Common myeloid progenitor, CD34-positive (primary cell): ENCODE data around the gene TAS2R60.

Experiments
- CTCF ChIA-PET: fragments of 350-600 bp; sonication (Branson Sonifier 250); formaldehyde crosslinking; loops from one replicate; lab custom pipeline; 2021; ENCODE audit warnings: antibody characterized with exemption; lab: Charles Lee
- POLR2A ChIA-PET: fragments of 350-600 bp; sonication (Branson Sonifier 250); formaldehyde crosslinking; loops from one replicate; lab custom pipeline; 2021; ENCODE audit warnings: antibody characterized with exemption; lab: Charles Lee
- DNase-seq, 3 donors: peaks; one replicate each; pipeline versions ENCODE4 v3.0.0 to v3.0.0-alpha.2; 2013
- H3K27ac ChIP-seq, 2 experiments: 1 replicate in 1 of 2; 2 replicates in 1 of 2; pipeline ENCODE4 v1.7.0; 2013; ENCODE audit warnings: inconsistent platforms in 2 of 2, low read length in 2 of 2, mild to moderate bottlenecking in 2 of 2, low read depth in 1 of 2, moderate library complexity in 1 of 2; ENCODE audit not compliant: severe bottlenecking in 2 of 2, insufficient read depth in 1 of 2, poor library complexity in 1 of 2
- H3K27me3 ChIP-seq, 5 experiments: replicated peaks in 2 of 5; 1 replicate in 3 of 5; 2 replicates in 2 of 5; pipeline versions ENCODE4 v1.6.1 to v1.7.0; 2013; ENCODE audit warnings: low read length in 4 of 5, mild to moderate bottlenecking in 2 of 5, moderate library complexity in 2 of 5, inconsistent platforms in 1 of 5; ENCODE audit not compliant: insufficient read depth in 5 of 5, control insufficient read depth in 4 of 5
- H3K36me3 ChIP-seq, 4 experiments: 1 replicate in 2 of 4; 2 replicates in 2 of 4; pipeline versions ENCODE4 v1.6.1 to v1.7.0; 2013; ENCODE audit warnings: low read length in 3 of 4, control low read depth in 1 of 4, mild to moderate bottlenecking in 1 of 4; ENCODE audit not compliant: control insufficient read depth in 4 of 4, insufficient read depth in 4 of 4
- H3K4me1 ChIP-seq, 4 experiments: 1 replicate in 3 of 4; 2 replicates in 1 of 4; pipeline versions ENCODE4 v1.6.1 to v1.7.1; 2013; ENCODE audit warnings: low read length in 3 of 4, mild to moderate bottlenecking in 3 of 4, control low read depth in 1 of 4, inconsistent platforms in 1 of 4, moderate library complexity in 1 of 4; ENCODE audit not compliant: control insufficient read depth in 4 of 4, insufficient read depth in 4 of 4; ENCODE audit errors: control extremely low read depth in 1 of 4
- H3K4me3 ChIP-seq, 7 experiments: 1 replicate in 4 of 7; 2 replicates in 3 of 7; pipeline versions ENCODE4 v1.5.1 to v1.7.0; 2013; ENCODE audit warnings: mild to moderate bottlenecking in 7 of 7, low read length in 6 of 7, moderate library complexity in 6 of 7, inconsistent platforms in 2 of 7, low read depth in 2 of 7, control low read depth in 1 of 7; ENCODE audit not compliant: insufficient read depth in 4 of 7, control insufficient read depth in 1 of 7; ENCODE audit errors: extremely low read depth in 1 of 7
- H3K9me3 ChIP-seq, 5 experiments: 1 replicate in 4 of 5; 2 replicates in 1 of 5; pipeline versions ENCODE4 v1.6.1 to v1.7.1; 2013; ENCODE audit warnings: low read length in 4 of 5, mild to moderate bottlenecking in 2 of 5, inconsistent platforms in 1 of 5, low read depth in 1 of 5, moderate library complexity in 1 of 5; ENCODE audit not compliant: control insufficient read depth in 4 of 5, insufficient read depth in 2 of 5; ENCODE audit errors: control extremely low read depth in 1 of 5
- WGBS: methylation state at CpG from one replicate; pipeline ENCODE4 v1.1.5; 2013; ENCODE audit not compliant: insufficient coverage; 5-methylcytosine and 5-hydroxymethylcytosine counted together

Gene TAS2R60

GRCh38 chr7:143492799-143493739 lies 49.8 kb downstream of the TAS2R60 start:
- WGBS: 83% methylated on average over 4 of the region's 6 CpGs
- H3K27me3 ChIP-seq: no peaks in the 10 kb centered on the region
- no peak overlapping the region for H3K4me3 ChIP-seq
- CTCF ChIA-PET: interaction anchor here (0.8 to 1.3 kb wide), 2 partner anchors 70 to 362 kb away, joined by 3 read pairs; no protein-coding TSS in a partner anchor
- H3K27ac ChIP-seq: no peak overlapping the region
- H3K4me1 ChIP-seq: peaks cover 0 to 30% (median 2%) of the 10 kb centered on the region in 4 experiments
- POLR2A ChIA-PET: no interaction called here
- peaks cover 0 to 2% (median 0%) of the 10 kb centered on the region in 4 experiments for H3K36me3 ChIP-seq
- no peaks in the 10 kb centered on the region for H3K9me3 ChIP-seq
- DNase-seq: no peak

GRCh38 chr7:143493751-143494150 lies 50.5 kb downstream of the TAS2R60 start:
- no peak overlapping the region for H3K27ac ChIP-seq
- H3K36me3 ChIP-seq: peaks cover 0 to 2% (median 0%) of the 10 kb centered on the region in 4 experiments
- no peaks in the 10 kb centered on the region for H3K9me3 ChIP-seq
- CTCF ChIA-PET: interaction anchor here (1.6 kb wide), 1 partner anchor 9 kb away, joined by 6 read pairs; no protein-coding TSS in a partner anchor
- H3K4me3 ChIP-seq: no peak overlapping the region
- no peak for DNase-seq
- H3K4me1 ChIP-seq: peaks cover 0 to 36% (median 4%) of the 10 kb centered on the region in 4 experiments
- POLR2A ChIA-PET: no interaction called here
- 100% methylated on average over 1 of the region's 1 CpG for WGBS
- H3K27me3 ChIP-seq: no peaks in the 10 kb centered on the region
